ENCODE data around the gene DPP6. TPM values are rescaled to one million over a fixed set of nuclear protein-coding genes. Genes with fewer than 3 reads are reported as not detected.

Gene DPP6
- total RNA-seq, 1 experiment from 2014 or later: not detected

DNA sequence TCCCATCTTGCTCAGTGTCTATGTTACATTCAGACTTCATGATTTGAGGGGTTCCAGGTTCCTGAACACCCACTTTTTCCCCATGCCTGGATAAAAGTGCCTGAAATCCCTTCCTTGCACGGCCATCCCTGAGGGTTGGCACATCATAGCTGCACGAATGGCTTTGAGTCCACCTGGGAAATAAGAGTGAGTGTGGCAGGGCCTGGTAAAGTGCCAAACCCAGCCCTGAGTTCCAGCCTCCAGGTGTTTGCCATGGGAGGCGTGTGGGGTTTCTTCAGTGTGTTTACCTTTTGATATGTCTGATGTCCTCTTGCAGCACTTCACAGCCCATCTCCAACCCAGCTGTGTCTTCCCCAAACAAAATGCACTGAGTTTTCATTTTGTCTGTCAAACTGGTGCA lies 805.0 kb downstream of the DPP6 start:
- DNase-seq (ENCODE audit: low read depth, low spot score): no peak
- no peaks in the 10 kb centered on the region; the same call in 1 of the 2 replicates for H3K27me3 ChIP-seq (ENCODE audit: control insufficient read depth, insufficient read depth, low read length)
- TF ChIP-seq SIN3A (IDR thresholded peaks at IDR 0.05; ENCODE audit: borderline replicate concordance, insufficient read depth, low read depth, low read length): no peak
- TF ChIP-seq, protein P1, sequence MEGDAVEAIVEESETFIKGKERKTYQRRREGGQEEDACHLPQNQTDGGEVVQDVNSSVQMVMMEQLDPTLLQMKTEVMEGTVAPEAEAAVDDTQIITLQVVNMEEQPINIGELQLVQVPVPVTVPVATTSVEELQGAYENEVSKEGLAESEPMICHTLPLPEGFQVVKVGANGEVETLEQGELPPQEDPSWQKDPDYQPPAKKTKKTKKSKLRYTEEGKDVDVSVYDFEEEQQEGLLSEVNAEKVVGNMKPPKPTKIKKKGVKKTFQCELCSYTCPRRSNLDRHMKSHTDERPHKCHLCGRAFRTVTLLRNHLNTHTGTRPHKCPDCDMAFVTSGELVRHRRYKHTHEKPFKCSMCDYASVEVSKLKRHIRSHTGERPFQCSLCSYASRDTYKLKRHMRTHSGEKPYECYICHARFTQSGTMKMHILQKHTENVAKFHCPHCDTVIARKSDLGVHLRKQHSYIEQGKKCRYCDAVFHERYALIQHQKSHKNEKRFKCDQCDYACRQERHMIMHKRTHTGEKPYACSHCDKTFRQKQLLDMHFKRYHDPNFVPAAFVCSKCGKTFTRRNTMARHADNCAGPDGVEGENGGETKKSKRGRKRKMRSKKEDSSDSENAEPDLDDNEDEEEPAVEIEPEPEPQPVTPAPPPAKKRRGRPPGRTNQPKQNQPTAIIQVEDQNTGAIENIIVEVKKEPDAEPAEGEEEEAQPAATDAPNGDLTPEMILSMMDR (IDR thresholded peaks at IDR 0.05): no peak
- TF ChIP-seq, protein P2, sequence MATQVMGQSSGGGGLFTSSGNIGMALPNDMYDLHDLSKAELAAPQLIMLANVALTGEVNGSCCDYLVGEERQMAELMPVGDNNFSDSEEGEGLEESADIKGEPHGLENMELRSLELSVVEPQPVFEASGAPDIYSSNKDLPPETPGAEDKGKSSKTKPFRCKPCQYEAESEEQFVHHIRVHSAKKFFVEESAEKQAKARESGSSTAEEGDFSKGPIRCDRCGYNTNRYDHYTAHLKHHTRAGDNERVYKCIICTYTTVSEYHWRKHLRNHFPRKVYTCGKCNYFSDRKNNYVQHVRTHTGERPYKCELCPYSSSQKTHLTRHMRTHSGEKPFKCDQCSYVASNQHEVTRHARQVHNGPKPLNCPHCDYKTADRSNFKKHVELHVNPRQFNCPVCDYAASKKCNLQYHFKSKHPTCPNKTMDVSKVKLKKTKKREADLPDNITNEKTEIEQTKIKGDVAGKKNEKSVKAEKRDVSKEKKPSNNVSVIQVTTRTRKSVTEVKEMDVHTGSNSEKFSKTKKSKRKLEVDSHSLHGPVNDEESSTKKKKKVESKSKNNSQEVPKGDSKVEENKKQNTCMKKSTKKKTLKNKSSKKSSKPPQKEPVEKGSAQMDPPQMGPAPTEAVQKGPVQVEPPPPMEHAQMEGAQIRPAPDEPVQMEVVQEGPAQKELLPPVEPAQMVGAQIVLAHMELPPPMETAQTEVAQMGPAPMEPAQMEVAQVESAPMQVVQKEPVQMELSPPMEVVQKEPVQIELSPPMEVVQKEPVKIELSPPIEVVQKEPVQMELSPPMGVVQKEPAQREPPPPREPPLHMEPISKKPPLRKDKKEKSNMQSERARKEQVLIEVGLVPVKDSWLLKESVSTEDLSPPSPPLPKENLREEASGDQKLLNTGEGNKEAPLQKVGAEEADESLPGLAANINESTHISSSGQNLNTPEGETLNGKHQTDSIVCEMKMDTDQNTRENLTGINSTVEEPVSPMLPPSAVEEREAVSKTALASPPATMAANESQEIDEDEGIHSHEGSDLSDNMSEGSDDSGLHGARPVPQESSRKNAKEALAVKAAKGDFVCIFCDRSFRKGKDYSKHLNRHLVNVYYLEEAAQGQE (IDR thresholded peaks at IDR 0.05; ENCODE audit: insufficient read depth in 1 of 2, low read depth in 2 of 2, low read length in 1 of 2): no peak
- no peak for TF ChIP-seq POLR2AphosphoS5 (IDR thresholded peaks at IDR 0.05; ENCODE audit: low read depth, low read length)
- no peak for TF ChIP-seq TCF7L2 (IDR thresholded peaks at IDR 0.05; ENCODE audit: low read depth, low read length)
- H3K27ac ChIP-seq (ENCODE audit: low read length): no peak overlapping the region
- ChIA-PET CTCF (no interaction called here), POLR2A (no interaction called here)
- no peak overlapping the region for H3K4me3 ChIP-seq (ENCODE audit: low read depth in 2 of 2, low read length in 2 of 2)
- no peaks in the 10 kb centered on the region for H3K9me3 ChIP-seq (ENCODE audit: control insufficient read depth, insufficient read depth, low read depth, low read length)
- intact Hi-C loops (cut with micrococcal nuclease; ENCODE audit: unreplicated experiment): no loop called here
- no peak for ATAC-seq
- in situ Hi-C loops (cut with HindIII; ENCODE audit: low pct_unique_long_range_greater_than_20kb, low sequenced_read_pairs): no loop called here
- H3K36me3 ChIP-seq (ENCODE audit: control insufficient read depth, insufficient read depth, low read length): no peaks in the 10 kb centered on the region
- BruUV-seq (replicated peaks): no TSS peak
- H3K4me1 ChIP-seq (ENCODE audit: control insufficient read depth, insufficient read depth, low read length): no peaks in the 10 kb centered on the region

GRCh38 chr7:154857728-154858681 lies 805.8 kb downstream of the DPP6 start:
- in situ Hi-C loops (cut with HindIII; ENCODE audit: low pct_unique_long_range_greater_than_20kb, low sequenced_read_pairs): no loop called here
- no peaks in the 10 kb centered on the region for H3K9me3 ChIP-seq (ENCODE audit: control insufficient read depth, insufficient read depth, low read depth, low read length)
- H3K27ac ChIP-seq (ENCODE audit: low read length): no peak overlapping the region
- H3K36me3 ChIP-seq (ENCODE audit: control insufficient read depth, insufficient read depth, low read length): no peaks in the 10 kb centered on the region
- DNase-seq (ENCODE audit: low read depth, low spot score) (no peak), ATAC-seq (no peak; the same call in 1 of the 2 replicates)
- POLR2A ChIA-PET: no interaction called here
- no TSS peak for BruUV-seq (replicated peaks)
- H3K4me3 ChIP-seq (ENCODE audit: low read depth in 2 of 2, low read length in 2 of 2): no peak overlapping the region
- intact Hi-C loops (cut with micrococcal nuclease; ENCODE audit: unreplicated experiment): no loop called here
- no peaks in the 10 kb centered on the region; the same call in 1 of the 2 replicates for H3K27me3 ChIP-seq (ENCODE audit: control insufficient read depth, insufficient read depth, low read length)
- TF ChIP-seq, protein P1 (IDR thresholded peaks at IDR 0.05): no peak
- TF ChIP-seq, protein P2 (IDR thresholded peaks at IDR 0.05; ENCODE audit: insufficient read depth in 1 of 2, low read depth in 2 of 2, low read length in 1 of 2): no peak
- TF ChIP-seq SIN3A (IDR thresholded peaks at IDR 0.05; ENCODE audit: borderline replicate concordance, insufficient read depth, low read depth, low read length) (no peak), TCF7L2 (IDR thresholded peaks at IDR 0.05; ENCODE audit: low read depth, low read length) (no peak), POLR2AphosphoS5 (IDR thresholded peaks at IDR 0.05; ENCODE audit: low read depth, low read length) (no peak)
- CTCF ChIA-PET: no interaction called here
- no peaks in the 10 kb centered on the region for H3K4me1 ChIP-seq (ENCODE audit: control insufficient read depth, insufficient read depth, low read length)

Measured in Panc1 (cell line).